ENCODE measurements around the gene GNL2.
"Not testable (repeated sequence)": the region's sequence is repeated elsewhere in the genome, so short reads cannot be mapped to it uniquely, and the experiment has no call there.

GNL2 gene

GRCh38 chr1:37559080-37559479 is 36.7 kb downstream of the GNL2 start:
- no peak for DNase-seq (ENCODE audit: low read depth)

DNA sequence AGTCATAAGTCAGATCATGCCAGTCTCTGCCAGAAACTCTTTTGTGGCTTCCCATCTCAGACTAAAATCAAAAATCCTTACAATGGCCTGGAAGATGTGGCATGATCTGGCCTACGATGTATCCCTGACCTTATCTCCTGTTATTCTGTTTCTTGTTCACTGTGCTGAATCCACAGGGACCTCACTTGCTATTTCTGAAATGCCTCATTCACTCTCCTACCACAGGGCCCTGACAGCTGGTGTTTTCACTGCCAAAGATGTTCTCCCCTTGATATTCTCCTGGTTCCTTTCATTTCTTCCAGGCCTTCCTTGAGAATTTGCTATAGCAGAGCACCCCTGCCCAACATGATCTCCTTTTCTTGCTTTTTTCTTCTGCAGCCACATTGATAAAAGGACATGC is 37.3 kb downstream of the GNL2 start:
- no peak for DNase-seq (ENCODE audit: low read depth)

DNA sequence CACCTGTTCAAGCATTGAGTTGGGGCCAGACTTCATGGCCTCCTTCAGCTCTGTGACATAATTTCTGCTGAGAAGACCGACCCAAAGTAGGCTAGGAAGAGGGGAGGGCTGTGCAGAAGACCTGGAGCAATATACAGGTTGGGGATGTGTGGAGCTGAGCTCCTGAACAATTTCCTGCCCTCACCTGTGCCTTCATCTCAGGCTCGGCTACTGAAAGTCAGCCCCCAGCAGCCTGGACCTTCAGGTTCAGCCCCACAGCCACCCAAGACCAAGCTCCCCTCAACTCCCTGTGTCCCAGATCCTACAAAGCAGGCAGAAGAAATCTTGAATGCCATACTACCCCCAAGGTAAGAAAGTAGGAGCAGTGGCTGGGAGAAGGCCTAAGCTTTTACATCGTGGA is 38.3 kb downstream of the GNL2 start:
- DNase-seq (ENCODE audit: low read depth) = no peak

DNA sequence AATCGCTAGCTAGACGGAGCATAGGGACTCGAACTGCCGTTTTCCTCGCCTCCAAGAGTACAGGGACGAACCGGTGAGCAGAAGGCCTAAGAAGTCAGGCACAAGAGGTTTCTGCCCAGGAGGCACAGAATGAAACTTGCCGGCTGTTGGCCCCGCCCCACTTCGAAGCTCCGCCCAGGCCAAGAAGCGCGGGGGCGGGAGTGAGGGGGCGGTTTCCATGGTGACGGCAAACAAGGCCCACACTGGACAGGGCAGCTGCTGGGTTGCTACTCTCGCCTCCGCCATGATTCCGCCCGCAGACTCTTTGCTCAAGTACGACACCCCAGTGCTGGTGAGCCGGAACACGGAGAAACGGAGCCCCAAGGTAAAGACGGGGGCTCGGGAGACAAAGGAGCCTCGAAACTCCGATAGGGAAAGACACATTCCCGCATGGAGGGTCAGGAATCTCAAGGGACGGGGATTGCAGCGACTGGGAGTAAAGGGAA is 39.0 kb downstream of the GNL2 start, which contains the start of gene DNALI1:
Gene DNALI1, plus strand, starts transcription at position 229 of the 485 bp plus-strand sequence. Its CDS starts 55 bp downstream, at position 284.
- DNase-seq (ENCODE audit: low read depth) = no peak

GRCh38 chr1:37553927-37554808 is 41.6 kb downstream of the GNL2 start, which contains the start of gene SNIP1:
Gene SNIP1, minus strand, starts transcription at chr1:37554293. Its CDS starts 64 bp downstream, at chr1:37554229.
- peak; percentile 88 for DNase-seq (ENCODE audit: low read depth)

DNA sequence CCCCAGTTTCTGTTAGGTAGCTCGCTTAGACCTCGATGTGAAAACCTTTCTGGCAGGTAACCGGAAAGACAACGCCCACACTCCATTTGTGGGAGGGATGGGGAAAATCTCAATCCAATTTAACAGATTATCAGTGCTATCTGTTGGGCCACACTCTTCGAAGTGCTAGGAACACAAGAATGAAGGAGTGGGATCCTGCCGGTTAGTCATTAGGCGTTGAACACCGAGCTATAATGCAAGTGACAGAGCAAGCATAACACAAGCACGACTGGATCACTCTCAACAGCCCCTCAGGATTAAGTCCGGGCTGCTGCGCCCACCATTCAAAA is 42.2 kb downstream of the GNL2 start:
- DNase-seq (ENCODE audit: low read depth) = no peak

GRCh38 chr1:37549341-37549740 is 46.4 kb downstream of the GNL2 start:
- no peak for DNase-seq (ENCODE audit: low read depth)

DNA sequence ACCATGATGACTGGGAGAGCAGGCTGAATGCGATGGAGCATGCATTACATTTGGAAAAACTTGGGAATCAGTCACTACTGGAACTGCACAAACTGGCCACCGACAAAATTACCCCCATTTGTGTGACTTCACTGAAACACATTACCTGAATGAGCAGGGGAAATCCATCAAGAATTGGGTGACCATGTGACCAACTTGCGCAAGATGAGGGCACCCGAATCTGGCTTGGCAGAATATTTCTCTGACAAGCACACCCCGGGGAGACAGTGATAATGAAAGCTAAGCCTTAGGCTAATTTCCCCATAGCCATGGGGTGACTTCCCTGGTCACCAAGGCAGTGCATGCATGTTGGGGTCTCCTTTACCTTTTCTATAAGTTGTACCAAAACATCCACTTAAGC is 50.7 kb downstream of the GNL2 start:
- DNase-seq (ENCODE audit: low read depth) = no peak

GRCh38 chr1:37544530-37544929 is 51.2 kb downstream of the GNL2 start:
- DNase-seq (ENCODE audit: low read depth) = no peak

- DNase-seq (ENCODE audit: low read depth) = no peak
These were observed 55.5 kb downstream of the GNL2 start for GRCh38 chr1:37540036-37540785.

DNA sequence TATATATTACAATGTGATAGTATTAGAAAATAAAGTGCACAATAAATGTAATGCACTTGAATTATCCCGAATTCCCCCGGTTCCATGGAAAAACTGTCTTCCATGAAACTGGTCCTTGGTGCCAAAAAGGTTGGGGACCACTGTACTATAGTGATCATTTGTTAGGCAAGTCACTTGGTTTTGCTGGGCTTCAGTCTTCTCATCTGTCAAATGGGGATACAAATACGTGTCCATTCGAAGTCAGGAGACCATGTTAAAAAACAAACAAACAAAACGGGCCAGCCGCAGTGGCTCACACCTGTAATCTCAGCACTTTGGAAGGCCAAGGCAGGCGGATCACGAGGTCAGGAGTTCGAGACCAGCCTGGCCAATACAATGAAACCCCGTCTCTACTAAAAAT is 56.6 kb downstream of the GNL2 start:
- not testable (repeated sequence) for DNase-seq (ENCODE audit: low read depth)

GRCh38 chr1:37537378-37537777 is 58.4 kb downstream of the GNL2 start:
- DNase-seq (ENCODE audit: low read depth) = no peak

DNA sequence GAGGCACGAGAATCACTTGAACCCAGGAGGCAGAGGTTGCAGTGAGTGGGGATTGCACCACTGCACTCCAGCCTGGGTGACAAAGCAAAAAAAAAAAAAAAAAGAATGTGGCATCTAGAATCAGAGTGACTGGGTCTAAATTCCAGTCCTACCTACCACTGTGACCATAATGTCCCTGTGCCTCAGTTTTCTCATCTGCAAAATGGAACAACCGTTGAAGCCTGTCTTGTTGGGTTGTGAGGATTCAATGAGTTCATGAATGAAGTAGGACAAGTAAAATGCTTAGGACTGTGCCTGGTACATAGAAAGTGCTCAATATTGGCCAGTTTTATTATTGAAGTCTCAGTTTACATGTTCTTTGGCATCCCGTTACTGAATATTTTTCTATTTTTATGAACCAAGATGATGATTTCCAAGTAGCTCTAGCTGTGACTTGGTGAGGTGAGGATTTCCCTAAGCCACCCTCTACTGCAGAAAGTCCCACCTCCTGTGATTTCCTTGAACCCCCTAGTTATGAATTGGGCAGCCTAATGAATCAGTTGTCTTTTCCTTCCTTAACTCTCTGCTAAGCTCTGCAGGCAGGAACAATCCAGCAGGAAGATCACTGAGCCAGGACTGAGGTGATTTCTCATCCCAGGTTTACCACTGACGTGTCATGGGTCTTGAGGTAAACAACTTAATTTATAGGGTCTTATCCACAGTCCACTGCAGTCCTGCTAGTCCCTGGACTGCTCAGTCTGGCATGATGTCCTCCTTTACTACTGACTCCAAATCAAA is 62.2 kb downstream of the GNL2 start:
- DNase-seq (ENCODE audit: low read depth) = no peak

DNA sequence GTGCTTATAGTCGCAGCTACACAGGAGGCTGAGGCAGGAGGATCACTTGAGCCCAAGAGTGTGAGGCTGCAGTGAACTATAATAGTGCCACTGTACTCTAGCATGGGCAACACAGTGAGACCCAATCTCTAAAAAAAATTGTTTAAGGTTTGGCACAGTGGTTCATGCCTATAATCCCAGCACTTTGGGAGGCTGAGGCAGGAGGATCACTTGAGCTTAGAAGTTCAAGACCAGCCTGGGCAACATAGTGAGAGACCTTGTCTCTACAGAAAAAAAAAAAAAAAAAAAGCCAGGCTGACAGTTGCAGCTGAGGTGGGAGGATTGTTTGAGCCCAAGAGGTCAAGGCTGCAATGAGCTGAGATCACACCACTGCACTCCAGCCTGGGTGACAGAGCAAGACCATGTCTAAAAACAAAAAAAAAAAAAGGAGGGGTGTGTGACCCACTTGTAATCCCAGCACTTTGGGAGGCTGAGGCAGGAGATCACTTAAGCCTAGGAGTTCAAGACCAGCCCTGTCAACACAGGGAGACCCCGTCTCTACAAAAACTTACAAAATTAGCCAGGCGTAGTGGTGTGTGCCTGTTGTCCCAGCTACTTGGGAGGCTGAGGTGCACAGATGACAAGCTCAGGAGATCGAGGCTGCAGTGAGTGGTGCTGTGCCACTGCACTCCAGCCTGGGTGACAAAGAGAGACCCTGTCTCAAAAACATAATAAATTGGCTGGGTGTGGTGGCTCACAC is 63.1 kb downstream of the GNL2 start:
- not testable (repeated sequence) for DNase-seq (ENCODE audit: low read depth)

- DNase-seq (ENCODE audit: low read depth) = not testable (repeated sequence)
These were observed 65.8 kb downstream of the GNL2 start for GRCh38 chr1:37529888-37530287.

DNA sequence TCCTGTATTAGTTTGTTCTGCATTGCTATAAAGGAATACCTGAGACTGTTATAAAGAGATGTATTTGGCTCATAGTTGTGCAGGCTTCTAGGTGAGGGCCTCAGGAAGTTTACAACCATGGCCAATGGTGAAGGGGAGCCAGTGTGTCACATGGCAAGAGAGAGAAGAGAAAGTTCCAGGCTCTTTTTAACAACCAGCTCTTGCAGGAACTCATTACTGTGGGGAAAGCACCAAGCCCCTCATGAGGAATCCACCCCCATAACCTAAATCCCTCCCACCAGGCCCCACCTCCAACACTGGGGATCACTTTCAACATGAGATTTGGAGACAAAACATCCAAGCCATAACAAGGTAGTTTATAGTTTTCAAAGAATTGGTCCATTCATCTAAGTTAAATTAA is 76.1 kb downstream of the GNL2 start:
- DNase-seq (ENCODE audit: low read depth) = no peak

DNA sequence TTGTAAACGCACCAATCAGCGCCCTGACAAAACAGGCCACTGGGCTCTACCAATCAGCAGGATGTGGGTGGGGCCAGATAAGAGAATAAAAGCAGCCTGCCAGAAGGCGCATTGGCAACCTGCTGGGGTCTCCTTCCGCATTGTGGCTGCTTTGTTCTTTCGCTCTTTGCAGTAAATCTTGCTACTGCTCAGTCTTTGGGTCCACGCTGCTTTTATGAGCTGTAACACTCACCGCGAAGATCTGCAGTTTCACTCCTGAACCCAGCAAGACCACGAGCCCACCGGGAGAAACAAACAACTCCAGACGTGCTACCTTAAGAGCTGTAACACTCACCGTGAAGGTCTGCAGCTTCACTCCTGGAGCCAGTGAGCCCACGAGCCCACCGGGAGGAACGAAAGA is 76.8 kb downstream of the GNL2 start:
- peak; percentile 22 for DNase-seq (ENCODE audit: low read depth)

GRCh38 chr1:37518241-37518640 is 77.5 kb downstream of the GNL2 start:
- not testable (repeated sequence) for DNase-seq (ENCODE audit: low read depth)

GRCh38 chr1:37517569-37517968 is 78.2 kb downstream of the GNL2 start:
- no peak for DNase-seq (ENCODE audit: low read depth)
